DND-41 (cell line): ENCODE results near the gene TBXAS1.

Source experiments
- ATAC-seq: fragments of 200-7000 bp; cut with Tn5 transposase; 3 replicates; pipeline ENCODE4 v1.9.1; 2021; ENCODE audit warnings: low read depth; ENCODE audit not compliant: insufficient read depth
- DNase-seq: peaks from one replicate; pipeline ENCODE4 v3.0.0-alpha.2; 2020
- H2AFZ ChIP-seq: 2 replicates; pipeline ENCODE4 v1.6.0; 2012; ENCODE audit warnings: low read depth, low read length
- H3K27ac ChIP-seq: 2 replicates; pipeline ENCODE4 v1.5.1; 2012; ENCODE audit warnings: low read length, inconsistent platforms
- H3K27me3 ChIP-seq: fragments of 200-600 bp; sonication (generic); 2 replicates; pipeline ENCODE4 v1.6.0; 2012; ENCODE audit warnings: low read length, mild to moderate bottlenecking, inconsistent platforms; ENCODE audit not compliant: insufficient read depth, poor library complexity
- H3K36me3 ChIP-seq: 2 replicates; pipeline ENCODE4 v1.5.1; 2012; ENCODE audit warnings: low read length, inconsistent platforms; ENCODE audit not compliant: insufficient read depth
- H3K4me1 ChIP-seq: 2 replicates; pipeline ENCODE4 v1.5.1; 2012; ENCODE audit warnings: mild to moderate bottlenecking, low read length; ENCODE audit not compliant: insufficient read depth
- H3K4me2 ChIP-seq: 2 replicates; pipeline ENCODE4 v1.6.0; 2012; ENCODE audit warnings: mild to moderate bottlenecking, moderate library complexity, low read length, inconsistent platforms; ENCODE audit not compliant: insufficient read depth
- H3K4me3 ChIP-seq, 2 experiments: fragments of 200-600 bp in 1 of 2; shearing (Covaris generic) in 1 of 2; 2 replicates each; pipeline ENCODE4 v1.5.1; 2012 to 2016; ENCODE audit warnings: inconsistent platforms in 2 of 2, low read length in 2 of 2, mild to moderate bottlenecking in 2 of 2, low read depth in 1 of 2, moderate library complexity in 1 of 2
- H3K79me2 ChIP-seq: 2 replicates; pipeline ENCODE4 v1.6.0; 2012; ENCODE audit warnings: low read length, inconsistent platforms; ENCODE audit not compliant: insufficient read depth
- H3K9ac ChIP-seq: 2 replicates; pipeline ENCODE4 v1.6.0; 2012; ENCODE audit warnings: low read depth, mild to moderate bottlenecking, inconsistent platforms, low read length, moderate library complexity
- H3K9me3 ChIP-seq: 2 replicates; pipeline ENCODE4 v1.5.1; 2012; ENCODE audit warnings: low read length, moderate library complexity, mild to moderate bottlenecking, inconsistent platforms; ENCODE audit not compliant: insufficient read depth, severe bottlenecking
- H4K20me1 ChIP-seq: 2 replicates; pipeline ENCODE4 v1.6.0; 2012; ENCODE audit warnings: low read length; ENCODE audit not compliant: insufficient read depth
- CTCF ChIP-seq: IDR thresholded peaks from 2 replicates; pipeline ENCODE4 v1.5.1; 2012; ENCODE audit warnings: borderline replicate concordance, low read length, moderate library complexity, mild to moderate bottlenecking; ENCODE audit not compliant: poor library complexity, severe bottlenecking; ENCODE audit errors: extremely low read depth
- EZH2 ChIP-seq: IDR thresholded peaks from 3 replicates; pipeline ENCODE4 v1.6.1; 2012; ENCODE audit warnings: borderline replicate concordance, low read depth, mild to moderate bottlenecking, moderate library complexity, low read length, inconsistent platforms; ENCODE audit not compliant: severe bottlenecking

TBXAS1 gene

GRCh38 chr7:139965942-139966628 is 137.0 kb downstream of the TBXAS1 start:
- H3K9me3 ChIP-seq: no peaks in the 10 kb centered on the region
- no peaks in the 10 kb centered on the region for H3K4me1 ChIP-seq
- no peak overlapping the region for H3K9ac ChIP-seq
- ATAC-seq (no peak), DNase-seq (no peak)
- H3K4me2 ChIP-seq: no peak overlapping the region
- no peaks in the 10 kb centered on the region for H3K27me3 ChIP-seq
- no peak overlapping the region for H2AFZ ChIP-seq
- no peak overlapping the region for H3K27ac ChIP-seq
- no peaks in the 10 kb centered on the region for H3K79me2 ChIP-seq
- H3K4me3 ChIP-seq: no peak overlapping the region
- H3K36me3 ChIP-seq: no peaks in the 10 kb centered on the region
- no peak for TF ChIP-seq EZH2
- TF ChIP-seq CTCF: no peak
- no peaks in the 10 kb centered on the region for H4K20me1 ChIP-seq

- H3K4me3 ChIP-seq: no peak overlapping the region
- no peak overlapping the region for H3K4me2 ChIP-seq
- no peaks in the 10 kb centered on the region for H3K4me1 ChIP-seq
- TF ChIP-seq EZH2 (no peak), CTCF (no peak)
- no peaks in the 10 kb centered on the region for H3K27me3 ChIP-seq
- no peak overlapping the region for H3K27ac ChIP-seq
- H2AFZ ChIP-seq: no peak overlapping the region
- H3K9me3 ChIP-seq: no peaks in the 10 kb centered on the region
- no peak overlapping the region for H3K9ac ChIP-seq
- H3K79me2 ChIP-seq: no peaks in the 10 kb centered on the region
- no peak for ATAC-seq
- DNase-seq: no peak
- H3K36me3 ChIP-seq: no peaks in the 10 kb centered on the region
- no peaks in the 10 kb centered on the region for H4K20me1 ChIP-seq
Observed at GRCh38 chr7:139966949-139967348, 137.9 kb downstream of the TBXAS1 start.

GRCh38 chr7:139968931-139969330 is 139.9 kb downstream of the TBXAS1 start:
- TF ChIP-seq EZH2 (no peak), CTCF (no peak)
- H3K4me2 ChIP-seq: no peak overlapping the region
- H3K4me3 ChIP-seq: no peak overlapping the region
- H4K20me1 ChIP-seq: no peaks in the 10 kb centered on the region
- H3K36me3 ChIP-seq: no peaks in the 10 kb centered on the region
- H3K9ac ChIP-seq: no peak overlapping the region
- no peak overlapping the region for H3K27ac ChIP-seq
- no peaks in the 10 kb centered on the region for H3K27me3 ChIP-seq
- H2AFZ ChIP-seq: no peak overlapping the region
- no peaks in the 10 kb centered on the region for H3K79me2 ChIP-seq
- ATAC-seq: no peak
- DNase-seq: no peak
- no peaks in the 10 kb centered on the region for H3K4me1 ChIP-seq
- H3K9me3 ChIP-seq: no peaks in the 10 kb centered on the region
